HG03139 (cell line): ENCODE measurements around the gene NUTM2D.
"Not testable (repeated sequence)": the region's sequence is repeated elsewhere in the genome, so short reads cannot be mapped to it uniquely, and the experiment has no call there.

Experiments
- ATAC-seq: cut with Tn5 transposase; IDR thresholded peaks from one replicate; pipeline ENCODE4 v1.9.1; 2021; ENCODE audit not compliant: unreplicated experiment

The NUTM2D gene

DNA sequence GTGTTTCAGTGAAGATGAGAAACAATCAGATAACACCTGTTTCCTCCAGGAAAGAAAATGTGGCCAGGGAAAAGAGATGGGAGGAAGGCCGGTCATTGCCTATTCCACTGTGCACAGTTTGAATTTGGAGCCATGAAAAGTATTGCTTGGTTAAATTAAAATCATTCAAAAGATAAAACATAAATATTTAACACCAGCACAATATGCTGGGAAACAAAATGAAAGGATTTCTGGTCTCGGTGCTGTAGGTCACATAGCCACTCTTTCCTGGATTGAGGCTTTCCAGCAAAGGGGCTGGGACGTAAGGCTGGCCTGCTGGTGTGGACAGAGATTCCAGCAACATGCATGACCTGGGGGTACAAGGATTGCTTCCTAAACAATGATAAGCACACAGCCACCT lies at the start of gene NUTM2D:
Gene NUTM2D (plus strand): TSS at position 301 of the 400 bp plus-strand sequence. CDS start 522 bp downstream, outside the sequence.
- not testable (repeated sequence) for ATAC-seq

- not testable (repeated sequence) for ATAC-seq
Observed at GRCh38 chr10:87308702-87309101, 48.8 kb upstream of the NUTM2D start.

- not testable (repeated sequence) for ATAC-seq
Observed at GRCh38 chr10:87309657-87310056, 47.9 kb upstream of the NUTM2D start.

DNA sequence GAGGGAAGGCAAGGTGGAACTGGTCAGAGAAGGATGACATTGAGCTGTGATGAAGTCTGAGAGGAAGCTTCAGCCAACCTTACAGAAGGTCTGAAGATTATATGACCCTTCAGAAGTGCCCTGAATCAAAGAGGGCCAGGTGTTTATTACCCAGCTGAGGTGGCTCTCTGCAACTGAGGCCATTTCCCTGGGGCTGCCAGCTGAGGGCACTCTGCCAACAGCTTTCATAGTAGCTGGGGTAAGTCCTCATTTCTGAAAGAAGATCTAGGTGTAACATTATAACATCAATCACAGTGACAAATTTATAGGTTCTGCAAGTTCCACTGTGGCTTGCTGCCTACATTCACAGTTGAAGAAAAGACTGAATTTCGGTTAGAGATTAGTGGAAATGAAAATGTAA lies 46.0 kb upstream of the NUTM2D start:
- not testable (repeated sequence) for ATAC-seq

DNA sequence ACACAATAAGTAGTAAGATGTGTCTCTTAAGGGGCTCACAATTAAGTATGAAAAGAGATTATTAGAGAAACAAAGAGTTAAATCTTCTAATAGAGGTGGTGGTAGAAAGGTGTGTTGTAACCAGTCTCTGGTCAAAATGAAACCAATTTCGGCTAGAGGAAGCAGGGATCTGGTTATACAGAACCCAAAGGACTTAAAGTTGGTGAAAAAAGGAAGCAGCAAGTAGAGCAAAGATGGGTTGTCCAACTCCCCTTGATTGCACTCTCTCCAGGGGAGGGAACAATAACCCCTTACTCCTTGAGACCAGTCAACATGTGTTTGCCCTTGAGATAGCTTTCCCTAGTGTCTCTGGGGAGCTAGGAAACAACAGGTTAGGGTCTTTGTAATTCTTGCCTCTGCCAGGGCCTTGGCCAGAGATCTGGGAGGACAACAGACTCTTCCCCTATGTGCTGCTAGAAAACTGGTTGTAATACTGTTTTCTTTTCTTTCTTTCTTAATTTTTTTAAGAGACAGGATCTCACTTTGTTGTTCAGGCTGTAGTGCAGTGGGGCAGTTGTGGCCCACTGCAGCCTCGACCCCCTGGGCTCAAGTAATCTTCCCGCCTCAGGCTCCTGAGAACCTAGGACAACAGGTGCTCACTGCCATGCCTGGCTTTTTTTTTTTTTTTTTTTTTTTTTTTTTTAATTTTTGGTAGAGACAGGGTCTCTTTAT lies 43.7 kb upstream of the NUTM2D start:
- not testable (repeated sequence) for ATAC-seq

- not testable (repeated sequence) for ATAC-seq
Observed at GRCh38 chr10:87314360-87314973, 43.1 kb upstream of the NUTM2D start.

GRCh38 chr10:87321505-87321904 lies 36.0 kb upstream of the NUTM2D start:
- not testable (repeated sequence) for ATAC-seq

DNA sequence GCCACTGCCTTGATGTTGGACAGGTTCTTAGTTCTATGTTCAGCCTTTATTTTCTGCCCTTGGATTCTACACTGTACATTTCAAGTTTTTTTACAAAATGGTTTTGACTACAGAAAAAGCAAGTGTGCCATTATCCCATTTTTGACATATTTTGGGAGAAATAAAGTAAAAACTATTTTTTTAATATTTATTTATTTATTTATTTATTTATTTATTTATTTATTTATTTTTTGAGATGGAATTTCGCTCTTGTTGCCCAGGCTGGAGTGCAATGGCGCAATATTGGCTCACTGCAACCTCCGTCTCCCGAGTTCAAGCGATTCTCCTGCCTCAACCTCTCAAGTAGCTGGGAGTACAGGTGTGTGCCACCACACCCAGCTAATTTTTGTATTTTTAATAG lies 33.0 kb upstream of the NUTM2D start:
- not testable (repeated sequence) for ATAC-seq

- ATAC-seq = not testable (repeated sequence)
Observed at GRCh38 chr10:87327958-87328357, 29.6 kb upstream of the NUTM2D start.

- ATAC-seq = not testable (repeated sequence)
Observed at GRCh38 chr10:87329131-87329530, 28.4 kb upstream of the NUTM2D start.

DNA sequence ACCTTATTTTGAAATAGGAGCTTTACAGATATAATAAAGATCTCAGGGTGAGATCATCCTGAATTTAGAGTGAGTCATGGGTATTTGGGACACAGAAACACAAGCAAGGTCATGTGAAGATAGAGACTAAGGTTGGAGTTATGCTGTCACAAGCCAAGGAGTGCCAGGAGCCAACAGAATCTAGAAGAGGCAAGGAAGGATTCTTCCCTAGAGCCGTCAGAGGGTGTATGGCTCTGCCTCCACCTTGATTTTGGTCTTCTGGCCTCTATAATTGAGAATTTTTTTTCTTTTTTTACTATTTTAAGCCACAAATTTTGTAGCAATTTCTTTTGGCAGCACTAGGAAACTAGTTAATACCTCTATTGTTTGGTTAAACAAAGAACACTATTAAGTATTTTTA lies 24.9 kb upstream of the NUTM2D start:
- ATAC-seq = not testable (repeated sequence)

DNA sequence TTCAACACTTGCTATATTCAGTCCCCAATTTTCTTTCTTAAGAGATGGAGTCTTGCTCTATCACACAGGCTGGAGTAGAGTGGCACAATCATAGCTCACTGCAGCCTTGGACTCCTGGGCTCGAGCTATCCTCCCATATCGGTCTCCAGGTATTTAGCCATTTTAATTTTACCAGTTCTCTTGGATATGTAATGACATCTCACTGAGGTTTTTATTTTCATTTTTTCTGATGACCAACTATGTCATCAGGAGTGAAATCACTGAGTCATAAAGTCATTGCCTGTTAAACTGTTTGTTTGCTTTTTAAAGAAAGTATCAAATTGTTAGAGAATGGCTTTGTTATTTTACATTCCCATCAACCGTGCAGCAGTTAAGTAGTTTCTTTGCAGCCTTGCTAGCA lies 17.1 kb upstream of the NUTM2D start:
- ATAC-seq = not testable (repeated sequence)

GRCh38 chr10:87341546-87342142 lies 15.9 kb upstream of the NUTM2D start:
- ATAC-seq = peak; percentile 17

DNA sequence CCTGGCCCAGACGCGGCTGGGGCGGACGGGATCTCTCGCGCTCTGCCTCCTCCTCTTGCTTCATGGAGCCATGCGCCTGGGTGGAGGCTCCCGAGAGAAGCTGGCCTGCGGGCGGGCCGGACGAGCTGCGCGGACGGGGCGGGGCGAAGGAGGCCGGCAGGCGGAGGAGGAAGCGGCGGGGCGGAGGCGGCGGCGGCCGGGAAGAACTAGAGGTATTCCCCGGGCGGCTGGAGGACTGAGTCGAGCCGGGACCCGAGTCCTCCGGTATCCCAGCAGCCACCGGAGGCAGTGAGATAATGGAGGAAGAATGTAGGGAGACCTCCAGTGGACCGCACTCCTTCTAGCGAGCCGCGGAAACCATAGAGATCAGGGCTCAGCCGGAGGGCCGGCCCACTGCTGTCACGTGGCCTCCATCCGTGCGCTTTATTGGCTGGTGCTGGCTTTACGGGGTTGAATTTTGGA lies 15.3 kb upstream of the NUTM2D start:
- peak; percentile 74 for ATAC-seq

DNA sequence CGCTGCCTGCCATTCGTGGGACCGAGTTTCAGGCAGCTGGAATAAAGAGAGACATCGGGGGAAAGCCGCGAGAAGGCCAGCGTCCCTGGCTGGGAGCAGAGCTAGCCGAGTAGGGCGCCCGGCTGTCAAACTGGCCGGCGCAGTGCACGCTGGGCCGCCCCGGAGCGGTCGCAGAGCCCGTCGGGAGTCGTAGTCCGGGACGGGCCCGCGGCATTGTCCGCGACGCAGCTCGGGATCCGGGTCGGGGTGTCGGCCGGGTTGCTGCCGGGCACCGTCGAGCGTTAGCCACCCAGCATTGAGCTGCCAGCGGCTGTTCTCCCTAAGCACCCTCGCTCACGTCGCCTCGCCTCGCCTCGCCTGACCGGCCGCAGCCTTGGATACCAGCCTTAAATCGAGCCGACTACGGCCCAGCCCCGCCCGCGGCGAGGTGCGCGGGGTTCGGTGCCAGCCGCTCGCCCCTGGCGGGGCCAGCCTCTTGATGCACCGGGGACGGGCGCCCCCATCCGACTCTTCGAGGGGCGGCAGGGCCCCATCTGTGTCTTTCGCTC lies 14.8 kb upstream of the NUTM2D start:
- ATAC-seq = peak; percentile 75

GRCh38 chr10:87345743-87346142 lies 11.8 kb upstream of the NUTM2D start:
- ATAC-seq = not testable (repeated sequence)

GRCh38 chr10:87350161-87350560 lies 7.4 kb upstream of the NUTM2D start:
- ATAC-seq = not testable (repeated sequence)

- not testable (repeated sequence) for ATAC-seq
Observed at GRCh38 chr10:87352825-87353224, 4.7 kb upstream of the NUTM2D start.

DNA sequence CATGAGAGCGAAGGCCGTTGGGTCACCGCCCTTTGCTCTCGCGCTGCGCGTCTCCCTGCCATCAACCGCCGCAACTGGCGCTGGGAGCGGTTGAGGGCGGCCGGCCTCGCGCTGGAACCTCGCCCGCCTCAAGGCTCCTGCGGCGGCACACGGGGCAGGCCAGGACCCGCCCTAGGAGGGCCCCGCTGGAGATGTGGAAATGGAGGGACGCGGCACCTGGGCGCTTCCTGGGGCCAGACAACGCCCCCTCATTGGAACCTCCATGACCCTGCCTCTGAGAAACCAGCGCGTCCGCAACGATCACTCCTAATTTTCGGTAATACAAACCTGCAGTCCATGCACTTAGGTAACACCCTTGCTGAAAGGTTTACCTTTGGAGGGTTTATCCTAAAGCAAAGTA lies 2.4 kb upstream of the NUTM2D start:
- not testable (repeated sequence) for ATAC-seq

DNA sequence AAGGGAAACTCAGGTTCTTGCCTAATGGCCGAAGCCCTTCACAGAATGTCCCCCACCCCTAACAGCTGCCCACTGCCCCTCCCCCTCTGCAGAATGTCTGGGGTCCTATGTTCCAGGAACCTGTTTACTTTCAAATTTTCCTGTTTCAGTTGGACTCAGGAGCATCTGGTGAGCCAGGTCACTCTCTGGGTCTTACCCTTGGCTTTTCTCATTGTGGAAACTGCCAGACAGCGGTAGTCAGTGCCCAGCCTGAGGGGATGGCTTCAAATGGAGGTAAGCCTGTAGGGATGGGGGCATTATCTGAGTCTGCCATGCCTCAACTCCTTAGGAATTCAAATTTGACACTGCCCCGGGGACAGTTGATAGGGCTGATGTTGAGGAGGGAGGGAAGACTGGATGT lies 615 bp downstream of the NUTM2D start:
- not testable (repeated sequence) for ATAC-seq

DNA sequence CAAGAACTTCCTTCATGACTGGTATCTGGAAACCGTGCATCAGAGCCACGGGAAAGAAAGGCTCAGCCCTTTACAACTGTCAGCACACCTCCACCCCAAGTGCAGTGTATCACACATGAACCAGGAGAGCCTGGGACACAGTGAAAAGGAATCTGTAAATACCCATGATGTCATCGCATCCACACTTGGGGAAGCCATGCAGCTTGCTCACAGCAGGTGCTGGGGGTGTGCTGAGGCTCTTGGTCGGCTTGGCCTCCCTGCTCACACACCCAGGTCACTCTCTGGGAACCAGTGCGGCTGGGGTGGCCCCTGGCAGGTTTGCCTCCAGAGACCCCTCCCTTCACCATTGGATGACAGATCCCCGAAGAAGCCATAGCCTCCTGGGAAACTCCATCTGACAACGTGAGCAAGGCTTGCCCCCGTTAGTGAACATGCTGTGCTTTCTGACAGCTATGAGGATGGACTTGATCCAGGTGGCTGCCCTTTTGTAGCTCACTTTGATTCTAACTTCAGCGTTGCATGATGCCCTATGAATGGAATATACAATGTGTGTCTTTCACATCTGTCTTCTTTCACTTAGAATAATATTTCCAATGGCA lies 12.1 kb downstream of the NUTM2D start:
- not testable (repeated sequence) for ATAC-seq
